Aorta (tissue), 5 donors: ENCODE measurements around the gene ACTG2. TPM values are rescaled to one million over a fixed set of nuclear protein-coding genes. Genes with fewer than 3 reads are reported as not detected.

Experiments used
- ATAC-seq: fragments of 200-7000 bp; cut with Tn5 transposase; one replicate; pipeline ENCODE4 v1.9.1; 2022; ENCODE audit warnings: moderate library complexity; ENCODE audit not compliant: low FRiP score
- DNase-seq, 2 donors: peaks; one replicate each; pipeline ENCODE4 v3.0.0-alpha.2; 2020
- H3K27ac ChIP-seq, 2 donors: one replicate each; pipeline ENCODE4 v1.5.1; 2013; ENCODE audit warnings: low read length in 2 of 2, mild to moderate bottlenecking in 2 of 2, moderate library complexity in 2 of 2, control low read depth in 1 of 2, inconsistent platforms in 1 of 2, low read depth in 1 of 2
- H3K27me3 ChIP-seq, 2 donors: one replicate each; pipeline ENCODE4 v1.6.1; 2013; ENCODE audit warnings: control low read depth in 1 of 2, low read length in 1 of 2, mild to moderate bottlenecking in 1 of 2, moderate library complexity in 1 of 2; ENCODE audit not compliant: insufficient read depth in 2 of 2, control insufficient read depth in 1 of 2
- H3K36me3 ChIP-seq, 2 donors: one replicate each; pipeline ENCODE4 v1.6.1; 2013; ENCODE audit warnings: control low read depth in 1 of 2, low read length in 1 of 2, mild to moderate bottlenecking in 1 of 2; ENCODE audit not compliant: insufficient read depth in 2 of 2, control insufficient read depth in 1 of 2
- H3K4me1 ChIP-seq, 2 donors: one replicate each; pipeline ENCODE4 v1.6.1; 2013; ENCODE audit warnings: low read length in 2 of 2, control low read depth in 1 of 2, mild to moderate bottlenecking in 1 of 2, moderate library complexity in 1 of 2; ENCODE audit not compliant: insufficient read depth in 2 of 2, control insufficient read depth in 1 of 2
- H3K4me3 ChIP-seq, 2 donors: one replicate each; pipeline ENCODE4 v1.5.1; 2013; ENCODE audit warnings: low read length in 2 of 2, control low read depth in 1 of 2, mild to moderate bottlenecking in 1 of 2
- H3K9me3 ChIP-seq: one replicate; pipeline ENCODE4 v1.6.1; 2013; ENCODE audit warnings: mild to moderate bottlenecking, low read length; ENCODE audit not compliant: control insufficient read depth
- WGBS, 2 donors: extraction: QIAGEN DNeasy Blood & Tissue Kit; methylation state at CpG; one replicate each; pipeline ENCODE4 v1.1.7; 2013; 5-methylcytosine and 5-hydroxymethylcytosine counted together
- intact Hi-C, 2 donors: fragments of 100-400 bp; cut with DNase I; formaldehyde crosslinking; loops; one replicate each; pipeline versions ENCODE4 v1.14.2 to v1.15.0; 2022
- long read RNA-seq, 2 donors: library from polyadenylated mRNA; unstranded; transcript quantifications; one replicate each; pipeline ENCODE4 v2.0.0, GENCODE V29; 2020 to 2021
- polyA plus RNA-seq, 2 donors: library from polyadenylated mRNA; stranded (reverse); fragments of 200-250 nt; gene quantifications; one replicate each; pipeline ENCODE4 v1.2.3, GENCODE V29; 2013
- total RNA-seq, 2 donors: library from RNA; stranded (reverse); fragmentation: NEBNext Ultra II Directional; extraction: Animal tissue kit (Norgen Biotek cat#: 25700); gene quantifications; one replicate each; pipeline ENCODE4 v1.2.1, GENCODE V29; 2021
- donor health status: healthy with polysubstance abuse.
- donor health status: Bipolar disorder and iron deficiency.
- donor health status: DM: no; HTN: no; CAD: no.
- donor health status: DM: no; HTN: no; CAD: no.
- donor health status: DM: yes; HTN: yes; CAD: no.

ACTG2 gene
- total RNA-seq (1,000 to 10,000 TPM in 1 of 2 donors, 100 to 1,000 TPM in 1; 416 to 1,843 TPM), polyA plus RNA-seq (100 to 1,000 TPM; 119 to 301 TPM)
- long read RNA-seq, donor 1, transcript ACTG2-201 (9 exons, 1,530 nt) = major isoform, 1,978 of 2,322 reads
- long read RNA-seq, donor 1, transcript ACTG2-209 (3 exons, 638 nt) = minor isoform, 12 of 2,322 reads
- long read RNA-seq, donor 1, transcript ACTG2-203 (8 exons, 1,413 nt) = minor isoform, 27 of 2,322 reads
- long read RNA-seq, donor 1, partial matches to known transcripts = 192 of 2,322 reads
- long read RNA-seq, donor 1, other reads (novel, unspliced or antisense) = 109 of 2,322 reads
- long read RNA-seq, donor 2, transcript ACTG2-201 (9 exons, 1,530 nt) = major isoform, 99 of 131 reads
- long read RNA-seq, donor 2, partial matches to known transcripts = 21 of 131 reads
- long read RNA-seq, donor 2, other reads (novel, unspliced or antisense) = 8 of 131 reads

DNA sequence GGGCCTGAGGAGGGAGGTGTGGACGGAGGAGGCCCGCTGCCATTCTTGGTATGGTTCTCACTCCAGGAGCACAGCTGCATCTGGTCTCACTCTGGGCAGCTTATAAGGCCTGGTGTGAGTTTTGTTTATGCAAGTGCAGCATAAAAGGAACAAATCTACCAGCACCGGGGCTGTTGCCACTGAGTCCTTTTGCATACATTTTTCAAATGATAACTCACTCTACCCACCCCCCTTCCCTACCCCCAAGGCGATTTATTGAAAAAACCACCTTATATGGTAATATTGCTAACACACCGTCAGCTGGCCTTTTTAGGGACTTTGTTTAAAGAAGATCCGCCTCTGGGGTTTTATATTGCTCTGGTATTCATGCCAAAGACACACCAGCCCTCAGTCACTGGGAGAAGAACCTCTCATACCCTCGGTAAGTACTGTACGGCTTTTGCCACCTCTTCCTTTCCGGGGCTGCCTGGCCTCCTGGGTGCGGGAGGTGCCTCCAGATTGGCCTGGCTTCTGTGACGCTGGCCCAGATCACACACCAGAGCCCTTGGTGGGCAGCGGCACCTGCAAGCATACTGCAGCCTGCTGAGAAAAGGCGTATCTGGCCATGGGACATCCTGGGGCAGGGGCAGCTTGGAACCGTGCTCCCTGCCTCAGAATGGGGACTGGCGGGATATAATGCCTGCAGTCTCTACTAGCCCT is at the start of gene ACTG2:
Gene ACTG2 (plus strand): TSS at position 378 of the 699 bp plus-strand sequence. CDS start 8,304 bp downstream, outside the sequence.
- intact Hi-C loops = loop anchor here in 1 of 2 donors (2.0 kb wide), 1 partner anchor 22 kb away; no protein-coding TSS in a partner anchor
- ATAC-seq (peak; percentile 78), DNase-seq (peak; percentile 74 to 88)
- Histone ChIP-seq H3K36me3 (no peaks in the 10 kb centered on the region), H3K4me3 (peak within 1 kb of the TSS; percentile 55 to 65), H3K4me1 (no peaks in the 10 kb centered on the region), H3K27me3 (no peaks in the 10 kb centered on the region), H3K27ac (peak within 1 kb of the TSS; percentile 96 to 100), H3K9me3 (no peaks in the 10 kb centered on the region)
- WGBS, 2 donors = 4 to 10% methylated on average over 15 of the region's 15 CpGs

DNA sequence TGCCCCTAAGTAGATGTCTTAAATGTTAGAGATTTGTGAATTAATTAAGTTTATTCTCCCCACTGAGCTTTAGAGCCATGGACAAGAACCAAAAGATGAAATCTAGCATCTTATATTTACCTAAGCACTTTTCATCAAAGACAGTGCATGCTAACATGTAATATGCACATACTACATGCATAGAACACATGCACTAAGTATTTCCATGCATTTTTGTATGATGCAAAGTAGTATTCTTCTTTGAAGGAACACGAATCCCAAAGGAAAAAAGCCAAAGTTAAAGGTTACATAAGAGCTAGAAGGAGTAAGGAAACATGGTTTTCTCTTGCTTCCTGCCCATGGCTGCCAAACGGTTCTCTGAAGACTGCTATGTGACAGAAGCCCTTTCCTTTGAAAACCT is 48.7 kb upstream of the ACTG2 start:
- DNase-seq (no peak), ATAC-seq (no peak)
- H3K9me3 ChIP-seq = no peaks in the 10 kb centered on the region
- no peaks in the 10 kb centered on the region for H3K27me3 ChIP-seq
- no peak overlapping the region for H3K27ac ChIP-seq
- H3K36me3 ChIP-seq = peaks cover 0 to 7% of the 10 kb centered on the region in 2 donors
- no peak overlapping the region for H3K4me3 ChIP-seq
- H3K4me1 ChIP-seq = no peaks in the 10 kb centered on the region
- intact Hi-C loops = no loop called here
- 49 to 54% methylated on average over 2 of the region's 2 CpGs for WGBS, 2 donors

- no peak for DNase-seq
- H3K27me3 ChIP-seq = no peaks in the 10 kb centered on the region
- 80 to 82% methylated on average over 2 of the region's 2 CpGs for WGBS, 2 donors
- H3K36me3 ChIP-seq = peaks cover 4 to 16% of the 10 kb centered on the region in 2 donors
- no peak overlapping the region for H3K27ac ChIP-seq
- no peaks in the 10 kb centered on the region for H3K4me1 ChIP-seq
- intact Hi-C loops = no loop called here
- H3K4me3 ChIP-seq = no peak overlapping the region
- no peak for ATAC-seq
- H3K9me3 ChIP-seq = no peaks in the 10 kb centered on the region
Observed at GRCh38 chr2:73850009-73850408, 42.8 kb upstream of the ACTG2 start.

GRCh38 chr2:73851274-73851673 is 41.5 kb upstream of the ACTG2 start:
- intact Hi-C loops = no loop called here
- H3K4me1 ChIP-seq = no peaks in the 10 kb centered on the region
- no peak overlapping the region for H3K27ac ChIP-seq
- H3K4me3 ChIP-seq = no peak overlapping the region
- no peaks in the 10 kb centered on the region for H3K9me3 ChIP-seq
- H3K36me3 ChIP-seq = peaks cover 7 to 19% of the 10 kb centered on the region in 2 donors
- no peak for ATAC-seq
- H3K27me3 ChIP-seq = no peaks in the 10 kb centered on the region
- WGBS, 2 donors = 72 to 73% methylated on average over 3 of the region's 3 CpGs
- DNase-seq = no peak

GRCh38 chr2:73852020-73852419 is 40.8 kb upstream of the ACTG2 start:
- DNase-seq (no peak), ATAC-seq (no peak)
- Histone ChIP-seq H3K9me3 (no peaks in the 10 kb centered on the region), H3K36me3 (peaks cover 7 to 21% of the 10 kb centered on the region in 2 donors), H3K27me3 (no peaks in the 10 kb centered on the region), H3K4me1 (no peaks in the 10 kb centered on the region), H3K27ac (no peak overlapping the region), H3K4me3 (no peak overlapping the region)
- intact Hi-C loops = no loop called here

DNA sequence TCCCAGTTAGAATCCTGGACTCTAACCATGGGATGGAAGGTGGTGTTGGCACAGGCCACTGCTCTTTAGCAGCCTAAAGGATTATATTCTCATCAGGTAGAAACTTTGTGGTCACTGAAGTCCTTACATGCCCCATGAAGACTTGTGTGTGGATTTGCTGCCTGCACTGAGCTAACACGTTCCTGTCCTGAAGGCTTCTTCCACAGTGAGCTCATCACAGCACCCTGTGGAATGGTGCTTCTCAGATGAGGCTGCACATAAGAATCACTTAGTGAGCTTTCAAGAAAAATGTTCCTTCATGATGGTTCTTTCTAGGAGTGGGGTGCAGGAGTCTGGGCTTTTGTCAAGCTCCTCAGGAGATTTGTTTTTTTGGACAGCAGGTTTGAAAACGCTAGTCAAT is 37.3 kb upstream of the ACTG2 start:
- intact Hi-C loops = no loop called here
- peaks cover 9 to 20% of the 10 kb centered on the region in 2 donors for H3K36me3 ChIP-seq
- DNase-seq = no peak
- 82 to 92% methylated on average over 2 of the region's 2 CpGs for WGBS, 2 donors
- no peak overlapping the region for H3K27ac ChIP-seq
- H3K9me3 ChIP-seq = no peaks in the 10 kb centered on the region
- no peak for ATAC-seq
- H3K27me3 ChIP-seq = no peaks in the 10 kb centered on the region
- no peak overlapping the region for H3K4me3 ChIP-seq
- H3K4me1 ChIP-seq = no peaks in the 10 kb centered on the region

- ATAC-seq (no peak), DNase-seq (no peak)
- Histone ChIP-seq H3K27ac (no peak overlapping the region), H3K9me3 (no peaks in the 10 kb centered on the region), H3K27me3 (no peaks in the 10 kb centered on the region), H3K4me1 (no peaks in the 10 kb centered on the region), H3K4me3 (no peak overlapping the region), H3K36me3 (peaks cover 10 to 19% of the 10 kb centered on the region in 2 donors)
- intact Hi-C loops = no loop called here
Observed at GRCh38 chr2:73856214-73856613, 36.6 kb upstream of the ACTG2 start.

- ATAC-seq (no peak), DNase-seq (no peak)
- Histone ChIP-seq H3K9me3 (no peaks in the 10 kb centered on the region), H3K4me3 (no peak overlapping the region), H3K4me1 (no peaks in the 10 kb centered on the region), H3K27ac (no peak overlapping the region), H3K27me3 (no peaks in the 10 kb centered on the region), H3K36me3 (peaks cover 7 to 25% of the 10 kb centered on the region in 2 donors)
- WGBS, 2 donors = 88 to 91% methylated on average over 6 of the region's 6 CpGs
- intact Hi-C loops = no loop called here
Observed at GRCh38 chr2:73859721-73860586, 32.9 kb upstream of the ACTG2 start.
